Tibial artery (tissue), 4 donors: Measurements from ENCODE around the gene MICU1.

Experiments used
- DNase-seq, 2 donors: peaks; one replicate each; pipeline ENCODE4 v3.0.0-alpha.2; 2019
- H3K27ac ChIP-seq, 2 donors: fragments of 200-600 bp; sonication (generic) in 1 of 2; 1 replicate in 1 of 2; 2 replicates in 1 of 2; pipeline ENCODE4 v1.5.1; 2018 to 2019; ENCODE audit warnings: mild to moderate bottlenecking in 1 of 2
- H3K27me3 ChIP-seq, 2 donors: fragments of 200-600 bp; sonication (generic) in 1 of 2; one replicate each; pipeline versions ENCODE4 v1.5.1 to v1.6.0; 2016 to 2019
- H3K36me3 ChIP-seq, 3 donors: fragments of 200-600 bp; sonication (generic) in 2 of 3; one replicate each; pipeline ENCODE4 v1.5.1; 2016 to 2019; ENCODE audit warnings: mild to moderate bottlenecking in 2 of 3
- H3K4me1 ChIP-seq, 4 donors: fragments of 200-600 bp; sonication (generic) in 2 of 4; 1 replicate in 3 of 4; 2 replicates in 1 of 4; pipeline ENCODE4 v1.5.1; 2016 to 2019
- H3K4me3 ChIP-seq, 2 donors: fragments of 200-600 bp; sonication (generic) in 1 of 2; 1 replicate in 1 of 2; 2 replicates in 1 of 2; pipeline ENCODE4 v1.5.1; 2018 to 2019; ENCODE audit warnings: mild to moderate bottlenecking in 2 of 2
- H3K9me3 ChIP-seq, 3 donors: fragments of 200-600 bp; sonication (generic) in 1 of 3; one replicate each; pipeline ENCODE4 v1.5.1; 2016 to 2019
- intact Hi-C: fragments of 100-400 bp; cut with DNase I; formaldehyde crosslinking; loops from one replicate; pipeline ENCODE4 v1.15.0; 2023; ENCODE audit warnings: low total_unique reads
- TF ChIP-seq, protein P1 (sequence below), 2 experiments: fragments of 200-600 bp in 1 of 2; fragments of 450-650 bp in 1 of 2; IDR thresholded peaks; one replicate each; pipeline ENCODE4 v1.5.1; 2017 to 2019; ENCODE audit warnings: antibody characterized with exemption in 2 of 2, mild to moderate bottlenecking in 1 of 2, moderate library complexity in 1 of 2

Gene MICU1

GRCh38 chr10:72539137-72539536, 86.7 kb downstream of the MICU1 start:
- Histone ChIP-seq H3K36me3 (peaks cover 14 to 23% (median 21%) of the 10 kb centered on the region in 3 donors), H3K4me3 (no peak overlapping the region), H3K27me3 (no peaks in the 10 kb centered on the region), H3K9me3 (peaks cover 0 to 6% (median 0%) of the 10 kb centered on the region in 3 donors), H3K27ac (no peak overlapping the region), H3K4me1 (no peaks in the 10 kb centered on the region)
- DNase-seq, result no peak
- intact Hi-C loops, result no loop called here
- TF ChIP-seq, protein P1, sequence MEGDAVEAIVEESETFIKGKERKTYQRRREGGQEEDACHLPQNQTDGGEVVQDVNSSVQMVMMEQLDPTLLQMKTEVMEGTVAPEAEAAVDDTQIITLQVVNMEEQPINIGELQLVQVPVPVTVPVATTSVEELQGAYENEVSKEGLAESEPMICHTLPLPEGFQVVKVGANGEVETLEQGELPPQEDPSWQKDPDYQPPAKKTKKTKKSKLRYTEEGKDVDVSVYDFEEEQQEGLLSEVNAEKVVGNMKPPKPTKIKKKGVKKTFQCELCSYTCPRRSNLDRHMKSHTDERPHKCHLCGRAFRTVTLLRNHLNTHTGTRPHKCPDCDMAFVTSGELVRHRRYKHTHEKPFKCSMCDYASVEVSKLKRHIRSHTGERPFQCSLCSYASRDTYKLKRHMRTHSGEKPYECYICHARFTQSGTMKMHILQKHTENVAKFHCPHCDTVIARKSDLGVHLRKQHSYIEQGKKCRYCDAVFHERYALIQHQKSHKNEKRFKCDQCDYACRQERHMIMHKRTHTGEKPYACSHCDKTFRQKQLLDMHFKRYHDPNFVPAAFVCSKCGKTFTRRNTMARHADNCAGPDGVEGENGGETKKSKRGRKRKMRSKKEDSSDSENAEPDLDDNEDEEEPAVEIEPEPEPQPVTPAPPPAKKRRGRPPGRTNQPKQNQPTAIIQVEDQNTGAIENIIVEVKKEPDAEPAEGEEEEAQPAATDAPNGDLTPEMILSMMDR (IDR thresholded peaks at IDR 0.05), result no peak

DNA sequence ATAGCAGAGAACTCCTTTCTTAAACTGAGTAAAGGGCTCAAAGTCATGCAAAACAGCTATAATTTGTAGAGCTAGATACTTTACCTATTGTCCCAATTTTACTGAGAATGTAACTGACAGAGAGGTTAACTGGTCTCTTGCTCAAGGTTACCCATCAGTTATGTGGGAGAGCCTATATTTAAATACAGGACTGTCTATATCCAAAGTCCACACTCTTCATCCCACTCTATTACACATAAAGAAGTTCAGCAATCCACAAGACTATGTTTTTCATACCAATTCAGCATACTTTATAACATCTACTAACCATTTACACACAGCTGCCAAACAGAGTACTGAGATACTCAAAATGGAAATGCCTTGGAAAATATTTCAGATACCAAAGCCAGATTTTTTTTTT, 100.2 kb downstream of the MICU1 start:
- no peak overlapping the region for H3K4me3 ChIP-seq
- no peaks in the 10 kb centered on the region for H3K4me1 ChIP-seq
- no peaks in the 10 kb centered on the region for H3K27me3 ChIP-seq
- no peaks in the 10 kb centered on the region for H3K36me3 ChIP-seq
- TF ChIP-seq, protein P1 (IDR thresholded peaks at IDR 0.05), result no peak
- H3K27ac ChIP-seq, result no peak overlapping the region
- intact Hi-C loops, result no loop called here
- DNase-seq, result no peak
- H3K9me3 ChIP-seq, result no peaks in the 10 kb centered on the region

DNA sequence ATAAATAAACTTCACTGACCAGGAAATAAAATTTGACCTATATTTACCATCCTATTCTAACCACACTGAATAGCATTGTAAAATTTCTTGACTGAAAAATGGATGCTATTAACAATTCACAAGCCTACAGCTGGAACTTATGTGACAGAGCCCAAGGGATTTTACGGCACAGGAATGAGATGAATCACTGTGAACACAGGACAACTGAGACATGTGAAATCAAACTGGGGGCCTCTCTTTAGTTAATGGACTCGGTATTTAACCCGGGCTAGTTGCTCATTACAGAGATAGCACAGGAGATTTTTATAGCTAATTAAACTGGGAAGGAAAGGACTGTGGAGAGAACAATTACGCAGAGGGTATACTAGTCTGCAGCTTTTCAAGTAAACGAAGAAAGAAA, 100.6 kb downstream of the MICU1 start:
- Histone ChIP-seq H3K36me3 (no peaks in the 10 kb centered on the region), H3K4me3 (no peak overlapping the region), H3K27ac (no peak overlapping the region), H3K4me1 (no peaks in the 10 kb centered on the region), H3K9me3 (no peaks in the 10 kb centered on the region), H3K27me3 (no peaks in the 10 kb centered on the region)
- TF ChIP-seq, protein P1 (IDR thresholded peaks at IDR 0.05), result no peak
- no peak for DNase-seq
- intact Hi-C loops, result no loop called here

DNA sequence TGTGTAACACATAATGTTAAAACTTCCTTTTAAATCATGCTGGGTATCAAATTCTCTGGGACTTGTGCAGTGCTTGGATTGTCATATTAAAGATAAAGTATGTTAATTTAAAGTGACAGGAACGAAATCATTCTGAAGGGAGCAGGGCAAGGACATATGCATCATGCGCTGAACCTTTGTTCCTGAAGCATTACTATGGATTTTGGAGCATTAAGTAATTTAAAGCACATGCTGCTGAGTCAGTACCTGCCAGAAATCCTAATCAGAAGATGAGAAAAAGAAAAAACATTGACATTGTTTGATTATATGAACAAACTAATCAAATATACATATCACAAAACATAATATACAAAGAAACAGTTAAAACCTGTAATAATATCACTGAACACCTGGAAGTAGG, 101.4 kb downstream of the MICU1 start:
- intact Hi-C loops, result no loop called here
- no peak overlapping the region for H3K27ac ChIP-seq
- H3K4me3 ChIP-seq, result no peak overlapping the region
- no peaks in the 10 kb centered on the region for H3K9me3 ChIP-seq
- no peaks in the 10 kb centered on the region for H3K4me1 ChIP-seq
- H3K27me3 ChIP-seq, result no peaks in the 10 kb centered on the region
- no peaks in the 10 kb centered on the region for H3K36me3 ChIP-seq
- TF ChIP-seq, protein P1 (IDR thresholded peaks at IDR 0.05), result no peak
- DNase-seq, result no peak

DNA sequence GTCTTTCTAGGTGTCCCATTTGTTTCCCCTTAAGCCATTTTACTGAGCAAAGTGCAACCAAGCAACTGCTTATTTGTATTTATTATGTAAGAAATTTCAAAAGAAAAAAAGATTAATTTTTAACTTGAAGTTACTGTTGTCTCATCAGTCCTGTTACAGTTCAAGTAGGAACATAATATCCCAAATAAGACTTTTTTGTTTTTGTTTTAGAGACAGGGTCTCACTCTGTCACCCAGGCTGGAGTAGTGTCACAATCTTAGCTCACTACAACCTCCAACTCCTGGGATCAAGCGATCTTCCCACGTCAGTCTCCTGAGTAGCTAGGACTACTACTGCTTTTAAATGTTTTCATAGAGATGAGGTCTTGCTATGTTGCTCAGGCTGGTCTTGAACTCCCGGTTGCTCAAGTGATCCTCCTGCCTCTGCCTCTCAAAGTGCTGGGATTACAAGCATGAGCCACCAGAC, 101.9 kb downstream of the MICU1 start:
- intact Hi-C loops, result no loop called here
- Histone ChIP-seq H3K36me3 (no peaks in the 10 kb centered on the region), H3K4me3 (no peak overlapping the region), H3K27me3 (no peaks in the 10 kb centered on the region), H3K27ac (no peak overlapping the region), H3K4me1 (no peaks in the 10 kb centered on the region), H3K9me3 (no peaks in the 10 kb centered on the region)
- no peak for DNase-seq
- TF ChIP-seq, protein P1 (IDR thresholded peaks at IDR 0.05), result no peak

GRCh38 chr10:72523062-72523461, 102.8 kb downstream of the MICU1 start:
- no peaks in the 10 kb centered on the region for H3K27me3 ChIP-seq
- H3K4me3 ChIP-seq, result no peak overlapping the region
- H3K4me1 ChIP-seq, result no peaks in the 10 kb centered on the region
- H3K9me3 ChIP-seq, result no peaks in the 10 kb centered on the region
- no peak overlapping the region for H3K27ac ChIP-seq
- TF ChIP-seq, protein P1 (IDR thresholded peaks at IDR 0.05), result no peak
- intact Hi-C loops, result no loop called here
- no peak for DNase-seq
- no peaks in the 10 kb centered on the region for H3K36me3 ChIP-seq
